Measurements from ENCODE around the gene ARF1.

Gene ARF1

GRCh38 chr1:228071839-228072657, 10.5 kb upstream of the ARF1 start:
- no peak for DNase-seq

GRCh38 chr1:228072658-228073043, 9.9 kb upstream of the ARF1 start:
- no peak for DNase-seq

GRCh38 chr1:228073061-228073856, 9.2 kb upstream of the ARF1 start:
- DNase-seq, result no peak

GRCh38 chr1:228073857-228074545, 8.5 kb upstream of the ARF1 start:
- DNase-seq, result no peak

GRCh38 chr1:228074954-228075730, 7.4 kb upstream of the ARF1 start:
- no peak for DNase-seq

- DNase-seq, result no peak
Observed at GRCh38 chr1:228075801-228076271, 6.7 kb upstream of the ARF1 start.

GRCh38 chr1:228076796-228077430, 5.6 kb upstream of the ARF1 start:
- DNase-seq, result no peak

- no peak for DNase-seq
Observed at GRCh38 chr1:228077565-228078330, 4.8 kb upstream of the ARF1 start.

- DNase-seq, result no peak
Observed at GRCh38 chr1:228079013-228079412, 3.5 kb upstream of the ARF1 start.

- no peak for DNase-seq
Observed at GRCh38 chr1:228079601-228080263, 2.8 kb upstream of the ARF1 start.

GRCh38 chr1:228081144-228081543, 1.4 kb upstream of the ARF1 start:
- no peak for DNase-seq

GRCh38 chr1:228081578-228082213, 812 bp upstream of the ARF1 start:
- DNase-seq, result no peak

- DNase-seq, result no peak
Observed at GRCh38 chr1:228082918-228083870, 686 bp downstream of the ARF1 start.

GRCh38 chr1:228083871-228084278, 1.4 kb downstream of the ARF1 start:
- DNase-seq, result no peak

GRCh38 chr1:228084325-228084724, 1.8 kb downstream of the ARF1 start:
- no peak for DNase-seq

GRCh38 chr1:228084797-228085196, 2.3 kb downstream of the ARF1 start:
- no peak for DNase-seq

GRCh38 chr1:228085287-228085951, 2.9 kb downstream of the ARF1 start:
- no peak for DNase-seq

GRCh38 chr1:228087771-228088251, 5.3 kb downstream of the ARF1 start:
- no peak for DNase-seq

All from NCI-H1694 (cell line).